ENCODE results near the gene FTSJ3.
"Not testable (repeated sequence)": the region's sequence is repeated elsewhere in the genome, so short reads cannot be mapped to it uniquely, and the experiment has no call there.

FTSJ3 gene

DNA sequence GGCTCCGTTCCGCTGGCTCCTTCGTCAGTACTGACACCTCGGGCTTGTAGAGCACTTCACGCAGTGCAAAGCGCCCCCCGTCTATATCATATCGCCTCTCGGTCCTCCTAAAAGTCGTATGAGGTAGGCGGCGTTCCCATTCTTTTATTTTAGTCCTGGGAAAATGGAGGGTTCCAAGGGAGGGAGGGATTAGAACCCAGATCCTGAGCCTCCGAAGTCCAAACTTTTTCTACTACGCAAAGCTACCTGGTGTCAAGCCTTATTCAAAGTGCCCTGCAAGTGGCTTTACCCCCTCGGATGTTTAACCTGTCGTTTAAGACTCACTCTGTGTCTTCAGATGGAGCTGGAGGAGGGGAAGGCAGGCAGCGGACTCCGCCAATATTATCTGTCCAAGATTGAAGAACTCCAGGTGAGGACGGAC lies 348 bp upstream of the FTSJ3 start:
- no peak for DNase-seq

DNA sequence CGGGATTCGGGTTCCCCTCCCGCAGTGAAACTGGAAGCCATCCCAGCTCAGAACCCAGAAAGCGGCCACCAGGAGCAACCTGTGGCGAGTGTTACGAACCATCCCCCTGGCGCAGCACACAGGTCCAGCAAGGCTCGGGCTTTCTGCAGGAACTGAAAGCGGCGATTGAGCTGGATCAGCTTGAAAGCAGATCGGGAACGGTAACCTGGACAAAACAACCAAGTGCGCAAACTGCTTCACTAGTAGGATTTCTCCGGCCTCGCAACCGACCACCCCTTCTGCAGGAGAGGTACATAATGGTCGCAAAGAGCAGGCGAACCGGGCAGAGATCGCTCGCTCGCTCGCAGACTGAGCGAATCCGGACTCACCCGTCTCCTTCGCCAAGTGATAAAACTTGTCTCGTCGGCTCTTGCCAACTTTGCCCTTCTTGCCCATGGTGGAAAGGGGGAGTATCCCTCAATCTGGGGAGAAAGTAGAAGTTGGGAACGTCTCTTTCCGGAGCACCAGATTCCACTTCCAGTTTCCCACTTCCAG lies 928 bp downstream of the FTSJ3 start:
- DNase-seq: no peak

DNA sequence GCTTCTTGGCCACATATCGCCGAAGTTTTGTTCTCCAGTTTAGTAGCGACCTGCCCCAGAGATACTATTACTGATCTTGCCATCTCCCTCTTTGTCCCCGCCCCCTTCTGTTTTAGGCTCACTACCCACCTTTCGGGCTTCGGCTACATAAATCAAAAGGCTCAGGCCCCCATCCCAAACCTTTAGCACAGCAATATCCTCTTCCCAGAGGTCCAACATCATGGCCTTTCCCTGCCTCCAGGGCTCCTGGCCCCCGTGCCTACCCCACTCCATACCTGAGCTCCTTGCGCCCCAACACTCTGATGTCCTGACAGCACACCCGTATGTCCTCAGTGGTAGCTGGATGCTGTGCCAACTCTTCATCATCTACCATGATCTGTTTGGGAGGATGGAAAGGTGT lies 3.1 kb downstream of the FTSJ3 start:
- DNase-seq: no peak

DNA sequence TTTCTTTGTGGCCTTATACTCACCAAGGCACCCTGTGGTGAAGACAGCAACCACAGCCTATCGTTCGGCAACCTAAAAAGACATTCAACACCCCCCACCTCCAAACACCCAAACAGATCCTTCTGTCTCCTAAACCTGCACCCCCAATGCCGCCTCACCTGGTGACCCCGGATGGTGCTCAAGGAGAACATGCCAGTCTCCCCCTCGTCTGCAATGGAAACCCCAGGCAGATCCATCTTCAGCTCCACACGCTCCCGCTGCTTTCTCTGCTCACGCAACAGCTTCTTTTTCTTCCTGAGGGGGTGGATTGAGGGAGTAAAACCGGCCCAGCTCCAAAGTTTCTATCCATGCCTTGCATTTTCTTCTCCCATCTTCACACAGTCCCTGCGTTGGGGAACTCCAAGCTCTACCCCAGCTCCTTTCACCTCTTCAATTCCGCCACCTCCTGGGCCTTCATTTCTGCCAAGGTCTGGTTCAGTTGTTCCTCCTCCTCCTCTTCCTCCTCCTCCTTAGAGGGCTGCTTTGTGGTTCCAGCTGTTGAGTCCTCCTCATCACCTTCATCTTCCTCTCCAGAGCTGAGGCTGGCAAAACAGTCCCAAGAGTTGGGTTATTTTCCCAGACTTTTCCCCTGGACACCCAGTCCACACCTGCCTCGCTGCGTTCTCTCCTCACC lies 3.7 kb downstream of the FTSJ3 start:
- no peak for DNase-seq

DNA sequence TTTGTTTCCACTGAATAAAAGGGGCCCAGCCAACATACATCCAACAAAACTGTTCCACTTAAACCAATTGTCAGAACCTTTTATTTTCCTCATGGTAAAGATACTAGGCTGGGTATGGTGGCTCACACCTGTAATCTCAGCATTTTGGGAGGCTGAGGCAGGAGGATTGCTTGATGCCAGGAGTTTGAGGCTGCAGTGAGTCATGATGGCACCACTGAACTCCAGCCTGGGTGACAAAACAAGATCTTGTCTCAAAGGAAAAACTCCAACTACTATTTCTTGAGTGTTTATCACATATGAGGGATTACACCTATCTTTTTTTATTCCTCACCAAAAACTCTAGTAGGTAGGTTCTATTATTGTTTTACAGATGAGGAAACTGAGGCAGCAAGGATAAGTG lies 4.9 kb downstream of the FTSJ3 start:
- DNase-seq: no peak

DNA sequence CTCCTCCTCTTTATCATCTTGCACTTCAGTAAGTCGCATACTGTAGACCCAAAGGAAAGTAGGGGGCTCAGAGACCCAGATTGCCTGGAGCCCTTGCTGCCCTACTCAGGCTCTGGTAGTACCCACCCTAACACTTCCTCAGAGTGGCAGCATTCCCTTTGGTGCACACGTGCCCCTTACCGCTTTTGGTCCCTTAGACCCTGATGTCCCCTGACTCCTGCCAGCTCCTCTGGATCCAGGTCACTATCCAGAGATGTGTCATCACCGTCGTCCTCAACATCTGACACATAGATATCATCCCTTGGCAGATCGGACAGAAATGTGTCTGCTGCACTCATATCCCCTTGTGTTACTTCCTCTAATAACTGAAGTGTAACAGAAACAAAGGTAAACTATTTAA lies 5.7 kb downstream of the FTSJ3 start:
- DNase-seq: no peak

DNA sequence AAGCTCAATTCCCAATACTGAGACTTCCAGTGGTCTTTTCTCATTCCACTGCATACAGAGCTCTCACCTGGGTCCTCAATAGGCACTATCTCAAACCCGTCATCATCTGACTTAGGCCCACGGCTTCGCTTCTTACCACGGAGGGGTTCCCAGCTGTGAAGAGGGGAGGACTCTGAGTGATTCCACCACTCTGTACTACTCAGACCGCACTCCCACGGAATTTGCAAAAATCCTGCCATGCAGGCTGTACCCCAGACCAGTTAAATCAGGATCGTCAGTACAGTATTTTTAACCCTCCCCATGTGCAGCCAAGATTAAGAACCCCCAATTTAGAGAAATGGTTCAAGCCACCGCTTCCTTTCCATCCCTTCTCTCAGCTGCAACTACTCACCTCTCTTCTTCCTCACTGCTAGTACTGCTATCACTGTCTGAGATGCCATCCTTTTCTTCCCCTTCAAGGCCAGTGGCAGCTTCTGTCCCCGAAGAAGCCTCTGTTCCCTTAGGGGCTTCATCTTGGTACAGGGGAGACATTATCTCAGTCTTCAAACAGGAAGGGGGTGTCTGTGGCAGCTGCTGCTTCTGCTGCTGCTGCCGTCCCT lies 6.4 kb downstream of the FTSJ3 start:
- no peak for DNase-seq

DNA sequence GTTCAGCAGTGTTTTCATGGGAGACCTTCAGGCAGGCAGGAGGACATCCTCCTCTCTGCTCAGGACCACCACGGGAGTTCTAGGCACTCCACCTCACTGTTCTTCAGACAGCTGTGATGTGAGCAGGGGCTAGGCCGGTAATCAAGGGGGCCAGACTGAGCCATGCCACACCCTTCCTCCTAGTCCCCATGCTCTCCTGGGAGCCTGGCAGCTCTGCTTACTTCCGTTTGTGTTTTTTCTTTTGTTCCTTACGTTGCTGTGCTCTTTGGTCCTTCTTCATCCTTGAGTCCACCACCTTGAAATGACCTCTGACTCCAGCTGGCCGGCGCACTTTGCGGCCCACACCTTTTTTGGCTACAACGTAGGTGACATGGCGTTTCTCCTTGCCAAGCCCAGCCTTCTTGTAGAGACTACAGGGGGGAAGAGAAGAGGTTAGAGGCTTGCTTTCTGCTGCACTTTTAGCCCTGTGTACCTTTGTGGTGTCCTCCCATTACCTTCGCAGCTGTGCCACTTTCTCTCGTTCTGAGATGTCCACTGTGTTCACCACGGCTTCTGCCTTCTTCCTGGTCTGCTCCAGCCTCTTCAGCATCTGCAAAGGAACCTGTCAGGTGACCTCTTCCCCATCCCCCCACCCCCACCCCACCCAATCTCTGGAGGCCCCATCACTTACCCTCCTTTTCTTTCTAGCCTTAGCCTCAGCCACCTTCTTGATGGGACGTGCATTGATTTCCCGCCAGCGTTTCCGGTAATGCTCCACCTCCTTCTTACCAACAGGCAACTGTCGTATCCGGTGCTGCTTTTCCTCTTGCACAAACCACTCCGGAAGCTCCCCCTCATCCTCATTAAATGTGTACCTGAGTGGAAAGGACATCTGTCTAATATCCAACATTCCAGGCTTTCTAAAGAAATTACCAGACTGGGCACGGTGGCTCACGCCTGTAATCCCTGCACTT lies 7.6 kb downstream of the FTSJ3 start:
- DNase-seq: no peak

DNA sequence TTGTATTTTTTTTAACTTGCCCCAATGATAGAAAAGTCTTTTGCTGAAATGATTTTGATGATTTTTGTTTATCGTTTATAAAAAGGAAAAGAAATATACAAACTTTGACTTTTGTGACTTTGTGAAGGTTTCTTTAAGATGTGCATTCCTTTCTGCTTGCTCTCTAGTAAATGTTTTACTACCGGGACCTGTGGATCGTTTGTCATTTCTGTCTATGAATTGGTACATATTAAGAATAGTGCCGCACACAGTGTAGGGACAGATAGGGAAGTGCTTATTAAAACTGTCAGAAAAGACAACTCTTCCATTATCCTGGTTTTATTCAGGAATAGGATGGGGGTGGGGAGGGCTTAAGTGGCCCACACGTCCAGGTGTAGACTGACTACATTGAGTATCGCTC lies 8.3 kb downstream of the FTSJ3 start:
- DNase-seq: no peak

DNA sequence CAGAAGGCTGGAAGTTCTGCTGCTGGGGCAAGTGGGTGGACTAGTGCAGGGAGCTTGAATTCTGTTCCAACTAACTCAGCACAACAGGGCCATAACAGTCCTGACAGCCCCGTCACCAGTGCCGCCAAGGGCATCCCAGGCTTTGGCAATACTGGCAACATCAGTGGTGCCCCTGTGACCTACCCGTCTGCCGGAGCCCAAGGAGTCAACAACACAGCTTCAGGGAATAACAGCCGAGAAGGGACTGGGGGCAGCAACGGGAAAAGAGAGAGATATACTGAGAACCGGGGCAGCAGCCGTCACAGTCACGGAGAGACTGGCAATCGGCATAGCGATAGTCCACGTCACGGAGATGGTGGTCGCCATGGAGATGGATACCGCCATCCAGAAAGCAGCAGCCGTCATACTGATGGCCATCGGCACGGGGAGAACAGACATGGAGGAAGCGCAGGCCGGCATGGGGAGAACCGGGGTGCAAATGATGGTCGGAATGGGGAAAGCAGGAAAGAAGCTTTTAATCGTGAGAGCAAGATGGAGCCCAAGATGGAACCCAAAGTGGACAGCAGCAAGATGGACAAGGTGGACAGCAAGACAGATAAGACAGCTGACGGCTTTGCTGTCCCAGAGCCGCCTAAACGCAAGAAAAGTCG lies 9.6 kb downstream of the FTSJ3 start:
- no peak for DNase-seq

DNA sequence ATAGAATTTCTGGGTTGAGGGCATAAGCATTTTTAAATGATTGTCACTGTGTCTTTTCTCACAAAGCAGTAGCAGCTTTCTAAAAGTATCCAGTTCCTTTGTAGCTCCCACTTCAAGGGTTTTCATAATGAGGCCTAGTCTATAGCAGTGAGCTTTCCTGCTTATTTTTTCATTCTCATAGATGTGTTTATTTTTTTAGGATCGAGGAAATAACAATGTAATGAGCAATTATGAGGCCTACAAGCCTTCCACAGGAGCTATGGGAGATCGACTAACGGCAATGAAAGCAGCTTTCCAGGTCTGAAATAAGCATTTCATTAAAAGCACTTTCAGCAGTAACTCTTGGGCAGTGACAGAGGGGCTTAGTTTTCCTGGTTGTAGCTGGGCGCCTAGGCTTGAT lies 10.8 kb downstream of the FTSJ3 start:
- no peak for DNase-seq

DNA sequence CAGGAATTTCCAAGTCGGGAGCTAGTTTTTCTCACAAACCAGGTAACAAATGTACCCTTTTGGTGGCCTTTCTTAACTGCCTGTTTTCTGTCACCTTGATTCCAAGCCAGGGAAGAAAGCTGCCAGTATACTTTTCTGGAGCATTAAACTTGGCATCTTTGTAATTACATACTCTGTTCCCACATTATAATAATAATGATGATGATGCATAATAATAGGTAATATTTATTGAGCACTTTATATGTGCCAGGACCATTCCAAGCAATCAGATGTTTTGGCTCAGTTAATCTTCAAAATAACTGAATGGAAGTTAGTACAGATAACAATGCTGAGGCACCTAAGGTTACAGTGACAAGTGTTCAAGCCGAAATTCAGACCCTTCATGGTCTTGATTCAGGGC lies 11.3 kb downstream of the FTSJ3 start:
- no peak for DNase-seq

DNA sequence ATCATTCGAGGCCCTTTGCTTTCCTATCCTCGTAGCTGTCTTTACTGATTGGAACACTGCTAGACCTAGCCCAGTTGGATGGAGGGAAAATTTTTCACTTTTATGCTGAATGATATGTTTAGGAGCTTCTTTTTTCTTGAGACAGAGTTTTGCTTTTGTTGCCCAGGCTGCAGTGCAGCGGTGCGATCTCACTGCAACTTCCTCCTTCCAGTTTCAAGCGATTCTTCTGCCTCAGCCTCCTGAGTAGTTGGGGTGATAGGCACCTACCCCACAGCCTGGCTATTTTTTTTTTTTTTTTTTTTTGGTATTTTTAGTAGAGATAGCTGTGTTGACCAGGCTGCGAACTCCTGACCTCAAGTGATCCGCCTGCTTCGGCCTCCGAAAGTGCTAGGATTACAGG lies 17.5 kb downstream of the FTSJ3 start:
- no peak for DNase-seq

DNA sequence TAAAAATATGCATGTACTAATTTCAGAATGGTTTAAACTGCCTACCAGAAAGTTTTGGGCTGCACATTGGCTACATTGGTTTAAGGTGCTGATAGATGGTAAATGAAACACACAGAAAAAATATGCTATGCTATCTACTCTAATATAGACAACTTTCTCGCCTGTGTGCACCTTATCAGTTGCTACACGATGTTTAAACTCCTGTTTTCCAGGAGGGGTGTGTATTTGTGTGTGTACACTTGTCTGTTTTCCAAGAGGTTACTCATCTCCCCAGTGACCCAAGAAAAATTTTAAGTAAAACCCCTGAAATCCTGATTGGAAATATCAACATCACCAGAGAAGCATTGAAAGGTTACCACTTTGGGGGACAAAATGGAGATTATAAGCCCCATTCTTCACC lies 21.9 kb downstream of the FTSJ3 start:
- DNase-seq: no peak

DNA sequence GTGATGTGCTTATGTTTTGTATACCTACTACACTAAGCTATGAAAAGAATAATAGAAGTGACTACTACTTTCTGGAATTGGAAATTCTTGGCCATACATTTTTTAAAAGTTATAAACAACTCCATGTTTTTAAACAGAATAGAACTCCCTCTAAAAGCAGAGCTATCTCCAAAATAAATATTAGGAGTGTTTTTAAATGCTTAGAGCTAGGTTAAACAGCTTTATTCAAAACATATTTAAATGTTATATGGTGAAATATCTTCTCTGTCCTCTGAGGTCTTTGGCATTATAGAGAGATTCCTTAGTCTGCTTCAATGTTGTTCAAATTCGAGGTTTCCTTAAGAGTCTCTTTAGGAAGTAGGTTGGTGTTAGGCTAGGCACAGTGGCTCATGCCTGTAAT lies 23.1 kb downstream of the FTSJ3 start:
- no peak for DNase-seq

DNA sequence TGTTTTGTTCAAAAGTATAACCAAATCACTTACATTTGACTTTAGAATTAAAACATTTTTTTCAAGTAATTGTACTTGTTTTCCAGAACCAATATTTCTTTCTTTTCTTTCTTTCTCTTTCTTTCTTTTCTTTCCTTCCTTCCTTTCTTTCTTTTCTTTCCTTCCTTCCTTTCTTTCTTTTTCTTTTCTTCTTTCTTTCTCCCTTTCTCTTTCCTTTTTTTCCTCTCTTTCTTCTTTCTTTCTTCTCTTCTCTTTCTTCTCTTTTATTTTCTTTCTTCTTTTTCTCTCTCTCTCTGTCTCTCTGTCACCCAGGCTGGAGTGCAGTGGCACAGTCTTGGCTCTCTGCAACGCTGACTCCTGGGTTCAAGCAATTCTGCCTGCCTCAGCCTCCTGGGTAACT lies 26.7 kb downstream of the FTSJ3 start:
- DNase-seq: no peak

DNA sequence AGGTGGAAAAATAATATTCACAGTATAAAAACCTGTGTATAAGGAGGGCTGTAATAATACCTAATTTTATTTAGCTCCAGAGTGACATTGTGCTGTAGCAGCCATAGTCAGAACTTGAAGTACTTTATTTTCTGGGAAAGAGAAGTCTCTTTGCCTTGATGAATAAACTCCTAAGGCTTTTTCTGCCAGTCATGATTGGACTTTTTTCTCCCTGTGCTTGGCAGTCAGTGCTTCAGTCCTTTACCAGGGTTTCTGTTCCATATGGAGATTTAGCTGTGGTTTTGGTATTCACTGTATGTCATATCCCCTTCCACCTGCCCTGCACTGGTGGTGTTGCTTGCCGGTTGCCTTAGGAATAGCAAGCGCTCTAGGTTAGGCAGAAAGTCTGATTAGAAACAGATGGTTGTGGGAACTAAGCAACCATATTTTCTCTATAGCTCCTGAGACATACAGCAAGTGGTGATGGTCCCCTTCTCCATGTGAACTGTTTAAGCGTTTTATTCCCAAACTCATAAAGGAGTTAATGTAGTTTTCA lies 28.8 kb downstream of the FTSJ3 start:
- no peak for DNase-seq

DNA sequence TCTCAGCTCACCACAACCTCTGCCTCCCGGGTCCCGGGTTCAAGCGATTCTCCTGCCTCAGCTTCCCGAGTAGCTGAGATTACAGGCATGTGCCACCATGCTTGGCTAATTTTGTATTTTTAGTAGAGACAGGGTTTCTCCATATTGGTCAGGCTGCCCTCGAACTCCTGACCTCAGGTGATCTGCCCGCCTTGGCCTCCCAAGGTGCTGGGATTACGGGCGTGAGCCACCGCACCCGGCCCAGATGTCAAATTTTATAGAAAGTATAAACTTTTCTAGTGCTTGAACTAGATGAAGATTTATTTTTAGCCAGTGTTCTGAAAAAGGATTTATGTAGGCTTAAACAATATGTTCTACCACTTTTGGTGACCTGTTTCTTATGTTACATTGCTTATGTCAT lies 31.1 kb downstream of the FTSJ3 start:
- DNase-seq: not testable (repeated sequence)

DNA sequence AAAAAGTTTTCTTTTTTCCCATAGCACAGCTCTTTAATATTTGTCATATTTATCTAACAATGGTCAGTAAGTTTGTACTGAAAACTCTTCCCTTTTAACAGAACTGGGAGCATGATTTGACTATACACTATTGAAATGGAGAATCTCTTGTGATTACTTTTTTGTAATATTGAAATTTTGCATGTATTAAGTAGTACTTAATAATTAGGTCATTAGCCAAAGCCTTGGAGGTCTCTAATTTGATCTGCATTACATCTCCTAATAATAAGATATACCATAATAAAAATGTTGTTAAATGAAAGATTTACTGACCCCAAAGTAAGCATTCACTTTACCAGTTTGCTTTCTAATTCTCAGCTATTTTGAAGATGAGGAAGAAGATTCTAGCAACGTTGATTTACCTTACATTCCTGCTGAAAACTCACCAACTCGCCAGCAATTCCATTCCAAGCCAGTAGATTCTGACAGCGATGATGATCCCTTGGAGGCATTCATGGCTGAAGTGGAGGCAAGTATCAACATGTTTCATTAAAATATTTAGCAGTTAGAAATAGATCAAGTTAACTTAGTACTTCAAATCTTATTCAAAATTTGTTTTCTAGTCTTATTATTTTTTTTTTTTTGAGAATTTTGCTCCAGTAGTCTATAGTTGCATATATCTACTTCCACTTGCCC lies 35.3 kb downstream of the FTSJ3 start:
- DNase-seq: no peak

DNA sequence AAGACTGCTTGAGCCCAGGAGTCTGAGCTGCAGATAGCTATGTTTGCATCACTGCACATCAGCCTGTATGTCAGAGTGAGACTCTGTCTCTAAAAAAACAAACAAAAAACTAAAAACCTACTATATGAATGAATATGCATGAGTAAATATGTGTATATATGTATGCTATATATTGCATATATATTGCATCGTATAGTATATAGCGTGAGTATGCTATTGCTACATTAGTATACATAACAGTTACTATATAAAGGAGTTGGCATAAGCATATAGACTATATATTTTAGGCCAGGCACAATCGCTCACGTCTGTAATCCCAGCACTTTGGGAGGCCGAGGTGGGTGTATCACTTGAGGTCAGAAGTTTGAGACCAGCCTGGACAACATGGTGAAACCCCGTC lies 37.4 kb downstream of the FTSJ3 start:
- DNase-seq: no peak

DNA sequence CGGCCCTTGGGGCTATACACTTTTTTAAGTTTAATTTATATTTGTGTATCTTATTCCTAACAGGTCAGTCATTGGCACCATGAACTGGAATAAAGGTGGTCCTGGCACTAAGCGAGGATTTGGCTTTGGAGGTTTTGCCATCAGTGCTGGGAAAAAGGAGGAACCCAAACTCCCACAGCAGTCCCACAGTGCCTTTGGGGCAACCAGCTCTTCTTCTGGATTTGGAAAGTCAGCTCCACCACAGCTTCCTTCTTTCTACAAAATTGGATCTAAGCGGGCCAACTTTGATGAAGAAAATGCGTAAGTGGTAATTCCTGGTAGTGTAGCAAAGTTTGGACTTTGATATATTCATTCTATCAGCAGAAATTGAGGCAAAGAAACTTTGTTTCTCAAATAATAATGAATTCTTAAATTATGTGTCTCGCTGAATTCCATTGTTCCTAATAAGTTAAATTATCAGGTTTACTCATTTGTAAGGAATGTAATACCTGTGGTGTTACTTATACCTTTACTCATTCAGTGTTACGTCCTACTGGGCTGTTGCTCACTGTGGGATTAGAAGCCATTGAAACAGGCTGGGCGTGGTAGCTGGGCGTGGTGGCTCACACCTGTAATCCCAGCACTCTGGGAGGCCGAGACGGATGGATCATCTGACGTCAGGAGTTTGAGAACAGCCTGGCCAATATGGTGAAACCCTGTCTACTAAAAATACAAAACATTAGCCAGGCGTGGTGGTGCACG lies 40.3 kb downstream of the FTSJ3 start:
- DNase-seq: no peak

DNA sequence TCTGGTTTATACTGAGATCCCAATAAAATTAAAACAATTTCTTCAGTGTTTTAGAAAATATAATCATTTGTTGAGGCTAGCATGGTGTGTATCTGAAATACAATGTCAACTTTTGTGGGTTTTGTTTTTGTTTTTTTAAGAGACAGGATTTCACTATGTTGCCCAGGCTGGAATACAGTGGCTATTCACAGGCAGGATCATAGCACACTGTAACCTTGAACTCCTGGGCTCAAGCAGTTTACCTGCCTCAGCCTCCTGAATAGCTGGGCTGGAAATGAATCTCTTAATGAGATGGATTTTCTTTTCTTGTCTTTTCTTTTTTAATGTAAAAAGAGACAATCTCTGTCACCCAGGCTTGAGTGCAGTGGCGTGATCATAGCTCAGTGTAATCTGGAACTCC lies 41.3 kb downstream of the FTSJ3 start:
- DNase-seq: no peak

Measured in stimulated activated CD4-positive, alpha-beta T cell treated with anti-CD3 and anti-CD28 coated beads, Interleukin-1b, Interleukin-23, amount 100 ng/mL, for 48 hours (primary cell).